ENCODE measurements around the gene SDK1.
"Not testable (repeated sequence)": the region's sequence is repeated elsewhere in the genome, so short reads cannot be mapped to it uniquely, and the experiment has no call there.

DNA sequence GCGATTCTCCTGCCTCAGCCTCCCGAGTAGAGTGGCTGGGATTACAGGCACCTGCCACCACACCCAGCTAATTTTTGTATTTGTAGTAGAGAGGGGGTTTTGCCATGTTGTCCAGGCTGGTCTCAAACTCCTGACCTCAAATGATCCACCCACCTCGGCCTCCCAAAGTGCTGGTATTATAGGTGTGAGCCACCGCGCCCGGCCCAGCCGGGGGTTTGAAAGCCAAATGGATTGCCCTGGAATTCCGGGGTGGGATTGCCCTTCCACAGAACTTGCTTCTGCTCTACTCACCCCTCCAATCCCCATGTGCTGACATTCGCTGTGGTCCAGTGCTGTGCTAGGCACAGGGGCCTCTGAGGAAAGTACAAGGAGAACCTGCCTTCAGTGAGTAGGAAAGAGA, 793.1 kb downstream of the SDK1 start:
- TF ChIP-seq RAD21 (conservative IDR thresholded peaks at IDR 0.05 in 1 of 2, IDR thresholded peaks at IDR 0.05 in 1 of 2); CBX8 (IDR thresholded peaks at IDR 0.05); POLR2A (IDR thresholded peaks at IDR 0.05; ENCODE audit: low read length); POLR2AphosphoS2 (conservative IDR thresholded peaks at IDR 0.05; ENCODE audit: low read length); SMC3 (IDR thresholded peaks at IDR 0.05); EP300 (IDR thresholded peaks at IDR 0.05); NPAS2 (CRISPR knock-in tag; IDR thresholded peaks at IDR 0.05; ENCODE audit: borderline replicate concordance): not testable (repeated sequence)
- TF ChIP-seq, protein P1, sequence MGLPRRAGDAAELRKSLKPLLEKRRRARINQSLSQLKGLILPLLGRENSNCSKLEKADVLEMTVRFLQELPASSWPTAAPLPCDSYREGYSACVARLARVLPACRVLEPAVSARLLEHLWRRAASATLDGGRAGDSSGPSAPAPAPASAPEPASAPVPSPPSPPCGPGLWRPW (IDR thresholded peaks at IDR 0.05), result not testable (repeated sequence)
- TF ChIP-seq, protein P2, sequence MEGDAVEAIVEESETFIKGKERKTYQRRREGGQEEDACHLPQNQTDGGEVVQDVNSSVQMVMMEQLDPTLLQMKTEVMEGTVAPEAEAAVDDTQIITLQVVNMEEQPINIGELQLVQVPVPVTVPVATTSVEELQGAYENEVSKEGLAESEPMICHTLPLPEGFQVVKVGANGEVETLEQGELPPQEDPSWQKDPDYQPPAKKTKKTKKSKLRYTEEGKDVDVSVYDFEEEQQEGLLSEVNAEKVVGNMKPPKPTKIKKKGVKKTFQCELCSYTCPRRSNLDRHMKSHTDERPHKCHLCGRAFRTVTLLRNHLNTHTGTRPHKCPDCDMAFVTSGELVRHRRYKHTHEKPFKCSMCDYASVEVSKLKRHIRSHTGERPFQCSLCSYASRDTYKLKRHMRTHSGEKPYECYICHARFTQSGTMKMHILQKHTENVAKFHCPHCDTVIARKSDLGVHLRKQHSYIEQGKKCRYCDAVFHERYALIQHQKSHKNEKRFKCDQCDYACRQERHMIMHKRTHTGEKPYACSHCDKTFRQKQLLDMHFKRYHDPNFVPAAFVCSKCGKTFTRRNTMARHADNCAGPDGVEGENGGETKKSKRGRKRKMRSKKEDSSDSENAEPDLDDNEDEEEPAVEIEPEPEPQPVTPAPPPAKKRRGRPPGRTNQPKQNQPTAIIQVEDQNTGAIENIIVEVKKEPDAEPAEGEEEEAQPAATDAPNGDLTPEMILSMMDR (IDR thresholded peaks at IDR 0.05), result not testable (repeated sequence)

Measured in A549 (cell line).